ENCODE results near the gene USP32. TPM values are rescaled to one million over a fixed set of nuclear protein-coding genes. Genes with fewer than 3 reads are reported as not detected.

Gene USP32
- total RNA-seq, 2 donors from 2014 or later, result 27.5 to 34.2 TPM

DNA sequence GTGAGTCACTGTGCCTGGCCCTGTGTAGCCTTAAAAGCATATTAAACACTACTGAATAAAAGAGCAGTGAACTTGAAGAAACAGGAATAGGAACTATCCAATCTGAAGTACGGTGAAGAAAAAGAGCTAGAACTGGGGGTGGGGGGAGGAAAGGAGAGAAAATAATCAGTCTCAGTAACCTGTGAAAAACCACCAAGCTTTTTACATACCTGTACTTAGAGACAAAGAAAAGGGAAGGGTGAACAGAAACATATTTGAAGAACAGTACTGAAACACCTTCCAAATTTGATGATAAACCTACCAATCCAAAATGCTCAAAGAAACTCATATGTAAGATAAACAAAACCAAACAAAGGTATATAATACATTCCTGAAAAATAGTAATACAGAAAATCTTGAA lies 77.5 kb downstream of the USP32 start:
- Mint-ChIP-seq H3K27me3 (no peaks in the 10 kb centered on the region), H3K4me1 (peaks cover 20% of the 10 kb centered on the region), H3K4me3 (no peak overlapping the region), H3K36me3 (ENCODE audit: low read depth) (peaks cover 6% of the 10 kb centered on the region), H3K27ac (no peak overlapping the region)
- ATAC-seq (no peak), DNase-seq (no peak)
- H3K9me3 ChIP-seq (ENCODE audit: control insufficient read depth, low read length, poor library complexity, severe bottlenecking), result no peaks in the 10 kb centered on the region

GRCh38 chr17:60311936-60312335 lies 80.0 kb downstream of the USP32 start:
- no peaks in the 10 kb centered on the region for H3K9me3 ChIP-seq (ENCODE audit: control insufficient read depth, low read length, poor library complexity, severe bottlenecking)
- Mint-ChIP-seq H3K4me1 (peaks cover 29% of the 10 kb centered on the region), H3K27ac (no peak overlapping the region), H3K27me3 (no peaks in the 10 kb centered on the region), H3K4me3 (no peak overlapping the region), H3K36me3 (ENCODE audit: low read depth) (peaks cover 11% of the 10 kb centered on the region)
- no peak for DNase-seq
- ATAC-seq, result no peak

- H3K27me3 Mint-ChIP-seq, result no peaks in the 10 kb centered on the region
- no peaks in the 10 kb centered on the region for H3K9me3 ChIP-seq (ENCODE audit: control insufficient read depth, low read length, poor library complexity, severe bottlenecking)
- DNase-seq (no peak), ATAC-seq (no peak)
- no peak overlapping the region for H3K27ac Mint-ChIP-seq
- H3K4me3 Mint-ChIP-seq, result no peak overlapping the region
- H3K4me1 Mint-ChIP-seq, result peaks cover 33% of the 10 kb centered on the region
- peaks cover 7% of the 10 kb centered on the region for H3K36me3 Mint-ChIP-seq (ENCODE audit: low read depth)
Measured at GRCh38 chr17:60311186-60311585, 80.7 kb downstream of the USP32 start.

DNA sequence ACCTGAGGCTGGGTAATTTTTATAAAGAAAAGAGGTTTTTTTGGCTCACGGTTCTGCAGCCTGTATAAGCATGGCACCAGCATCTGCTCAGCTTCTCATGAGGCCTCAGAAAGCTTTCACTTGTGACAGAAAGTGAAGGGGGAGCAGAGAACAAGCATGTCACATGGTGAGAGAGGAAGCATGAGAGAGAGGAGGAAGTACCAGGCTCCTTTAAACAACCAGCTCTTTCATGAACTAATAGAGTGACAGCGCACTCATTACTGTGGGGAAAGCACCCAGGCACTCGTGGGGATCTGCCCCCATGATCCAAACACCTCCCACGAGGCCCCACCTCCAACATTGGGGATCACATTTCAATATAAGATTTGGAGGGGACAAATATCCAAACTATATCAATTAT lies 86.8 kb downstream of the USP32 start:
- H3K4me3 Mint-ChIP-seq, result peak overlapping the region; percentile 28
- peaks cover 35% of the 10 kb centered on the region for H3K4me1 Mint-ChIP-seq
- peak; percentile 90 for ATAC-seq
- H3K27ac Mint-ChIP-seq, result peak overlapping the region; percentile 24
- peaks cover 5% of the 10 kb centered on the region for H3K36me3 Mint-ChIP-seq (ENCODE audit: low read depth)
- H3K27me3 Mint-ChIP-seq, result no peaks in the 10 kb centered on the region
- no peaks in the 10 kb centered on the region for H3K9me3 ChIP-seq (ENCODE audit: control insufficient read depth, low read length, poor library complexity, severe bottlenecking)
- DNase-seq, result no peak

- peaks cover 5% of the 10 kb centered on the region for H3K36me3 Mint-ChIP-seq (ENCODE audit: low read depth)
- H3K27ac Mint-ChIP-seq, result peak overlapping the region; percentile 24
- no peaks in the 10 kb centered on the region for H3K9me3 ChIP-seq (ENCODE audit: control insufficient read depth, low read length, poor library complexity, severe bottlenecking)
- no peak overlapping the region for H3K4me3 Mint-ChIP-seq
- no peak for ATAC-seq
- no peak for DNase-seq
- peaks cover 31% of the 10 kb centered on the region for H3K4me1 Mint-ChIP-seq
- H3K27me3 Mint-ChIP-seq, result no peaks in the 10 kb centered on the region
Measured at GRCh38 chr17:60304502-60304901, 87.4 kb downstream of the USP32 start.

GRCh38 chr17:60303406-60304099 lies 88.4 kb downstream of the USP32 start:
- Mint-ChIP-seq H3K27ac (no peak overlapping the region), H3K27me3 (no peaks in the 10 kb centered on the region), H3K4me3 (no peak overlapping the region), H3K4me1 (peaks cover 27% of the 10 kb centered on the region), H3K36me3 (ENCODE audit: low read depth) (peaks cover 2% of the 10 kb centered on the region)
- DNase-seq (no peak), ATAC-seq (no peak)
- H3K9me3 ChIP-seq (ENCODE audit: control insufficient read depth, low read length, poor library complexity, severe bottlenecking), result no peaks in the 10 kb centered on the region

DNA sequence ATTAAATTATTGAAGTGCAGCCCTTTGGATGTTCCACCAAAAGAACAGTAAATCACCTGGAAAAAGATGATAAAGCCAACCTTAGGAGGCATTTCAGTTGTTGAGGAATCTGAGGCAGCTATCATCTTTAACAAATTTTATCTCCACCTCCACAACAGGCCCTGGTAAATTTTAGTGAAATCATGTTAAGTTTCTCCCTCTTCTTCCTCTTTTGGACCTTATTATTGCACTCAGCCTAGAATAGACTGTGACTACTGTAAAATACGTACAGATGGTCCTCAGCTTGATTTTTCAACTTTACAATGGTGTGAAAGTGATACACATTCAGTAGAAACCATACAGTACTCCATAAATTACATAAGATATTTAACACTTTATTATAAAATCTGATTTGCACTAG lies 90.3 kb downstream of the USP32 start:
- no peak overlapping the region for H3K27ac Mint-ChIP-seq
- H3K36me3 Mint-ChIP-seq (ENCODE audit: low read depth), result no peaks in the 10 kb centered on the region
- no peak overlapping the region for H3K4me3 Mint-ChIP-seq
- DNase-seq (no peak), ATAC-seq (no peak)
- H3K9me3 ChIP-seq (ENCODE audit: control insufficient read depth, low read length, poor library complexity, severe bottlenecking), result no peaks in the 10 kb centered on the region
- peaks cover 18% of the 10 kb centered on the region for H3K4me1 Mint-ChIP-seq
- H3K27me3 Mint-ChIP-seq, result no peaks in the 10 kb centered on the region

DNA sequence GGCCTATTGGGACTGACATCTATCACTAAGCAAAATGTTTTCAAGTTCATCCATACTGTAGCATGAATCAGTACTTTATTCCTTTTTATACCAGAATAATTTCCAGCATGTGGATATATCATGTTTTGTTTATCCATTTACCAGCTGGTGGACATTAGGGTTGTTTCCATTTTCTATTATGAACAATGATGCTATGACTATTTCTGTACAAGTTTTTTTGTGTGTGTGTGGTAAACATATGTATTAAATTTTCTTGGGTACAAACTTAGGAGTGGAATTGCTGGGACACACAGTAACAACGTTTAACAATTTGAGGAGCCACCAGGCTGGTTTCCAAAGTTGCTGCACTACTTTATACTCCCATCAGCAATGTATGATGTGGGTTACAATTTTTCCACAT lies 91.0 kb downstream of the USP32 start:
- H3K9me3 ChIP-seq (ENCODE audit: control insufficient read depth, low read length, poor library complexity, severe bottlenecking), result no peaks in the 10 kb centered on the region
- H3K4me1 Mint-ChIP-seq, result peaks cover 19% of the 10 kb centered on the region
- DNase-seq (no peak), ATAC-seq (no peak)
- no peaks in the 10 kb centered on the region for H3K27me3 Mint-ChIP-seq
- no peak overlapping the region for H3K4me3 Mint-ChIP-seq
- H3K36me3 Mint-ChIP-seq (ENCODE audit: low read depth), result no peaks in the 10 kb centered on the region
- H3K27ac Mint-ChIP-seq, result no peak overlapping the region

DNA sequence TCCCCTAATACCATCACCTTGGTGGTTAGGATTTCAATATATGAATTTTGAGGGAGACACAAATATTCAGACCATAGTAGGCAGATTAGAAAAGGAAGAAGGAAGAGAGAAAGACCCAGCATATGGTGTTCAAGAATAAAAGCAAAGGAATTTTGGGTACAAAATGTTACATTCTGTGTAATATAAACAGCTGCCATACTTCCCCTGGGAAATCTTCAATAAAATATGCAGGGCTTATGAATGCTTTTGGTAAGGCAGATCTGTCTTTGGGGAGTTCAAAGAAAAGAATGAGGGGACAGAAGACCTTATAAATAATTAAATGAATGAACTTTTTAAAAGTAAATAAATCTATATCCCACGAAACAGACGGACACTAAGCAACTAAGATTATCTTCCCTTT lies 91.9 kb downstream of the USP32 start:
- ATAC-seq, result no peak
- DNase-seq, result no peak
- H3K9me3 ChIP-seq (ENCODE audit: control insufficient read depth, low read length, poor library complexity, severe bottlenecking), result no peaks in the 10 kb centered on the region
- Mint-ChIP-seq H3K36me3 (ENCODE audit: low read depth) (no peaks in the 10 kb centered on the region), H3K4me1 (peaks cover 13% of the 10 kb centered on the region), H3K27ac (no peak overlapping the region), H3K27me3 (no peaks in the 10 kb centered on the region), H3K4me3 (no peak overlapping the region)

DNA sequence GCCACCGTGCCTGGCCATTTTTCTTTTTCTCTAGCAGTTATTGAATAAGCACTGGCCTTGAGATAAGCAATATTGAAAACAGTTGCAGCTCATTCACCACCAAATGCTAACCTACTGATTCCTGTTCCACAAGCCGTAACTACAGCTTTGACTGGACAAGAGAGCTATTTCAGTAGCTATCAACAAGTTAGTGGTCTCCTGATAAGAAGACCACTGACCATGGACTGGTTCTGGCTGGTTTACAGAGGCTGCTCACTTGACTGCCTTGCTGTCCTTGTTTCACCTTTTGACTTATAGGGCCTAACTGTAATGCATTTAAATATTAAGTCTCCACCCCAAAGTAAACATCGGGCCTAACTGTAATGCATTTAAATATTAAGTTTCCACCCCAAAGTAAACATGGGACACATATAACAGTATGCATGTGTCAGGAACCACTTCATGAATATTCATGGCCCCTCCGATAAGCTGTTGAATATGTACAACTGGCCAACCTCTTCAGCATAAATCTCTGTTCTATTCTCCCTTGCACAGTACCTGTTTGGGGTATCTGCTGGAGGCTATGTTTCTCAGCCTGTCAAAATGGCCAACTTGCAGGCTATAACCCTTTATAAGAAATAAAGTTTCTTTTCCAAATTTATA lies 94.1 kb downstream of the USP32 start:
- Mint-ChIP-seq H3K27ac (no peak overlapping the region), H3K4me1 (peaks cover 10% of the 10 kb centered on the region), H3K27me3 (no peaks in the 10 kb centered on the region), H3K4me3 (no peak overlapping the region), H3K36me3 (ENCODE audit: low read depth) (no peaks in the 10 kb centered on the region)
- no peaks in the 10 kb centered on the region for H3K9me3 ChIP-seq (ENCODE audit: control insufficient read depth, low read length, poor library complexity, severe bottlenecking)
- ATAC-seq (no peak), DNase-seq (no peak)

GRCh38 chr17:60296177-60296576 lies 95.8 kb downstream of the USP32 start:
- H3K27ac Mint-ChIP-seq, result no peak overlapping the region
- H3K27me3 Mint-ChIP-seq, result no peaks in the 10 kb centered on the region
- peaks cover 5% of the 10 kb centered on the region for H3K36me3 Mint-ChIP-seq (ENCODE audit: low read depth)
- no peak for DNase-seq
- H3K4me3 Mint-ChIP-seq, result no peak overlapping the region
- no peak for ATAC-seq
- peaks cover 14% of the 10 kb centered on the region for H3K4me1 Mint-ChIP-seq
- no peaks in the 10 kb centered on the region for H3K9me3 ChIP-seq (ENCODE audit: control insufficient read depth, low read length, poor library complexity, severe bottlenecking)

GRCh38 chr17:60293580-60294335 lies 98.2 kb downstream of the USP32 start:
- DNase-seq (no peak), ATAC-seq (no peak)
- Mint-ChIP-seq H3K4me1 (peaks cover 14% of the 10 kb centered on the region), H3K27me3 (no peaks in the 10 kb centered on the region), H3K27ac (peak overlapping the region; percentile 27), H3K36me3 (ENCODE audit: low read depth) (peaks cover 5% of the 10 kb centered on the region), H3K4me3 (no peak overlapping the region)
- H3K9me3 ChIP-seq (ENCODE audit: control insufficient read depth, low read length, poor library complexity, severe bottlenecking), result no peaks in the 10 kb centered on the region

- no peak for DNase-seq
- H3K36me3 Mint-ChIP-seq (ENCODE audit: low read depth), result peaks cover 5% of the 10 kb centered on the region
- H3K9me3 ChIP-seq (ENCODE audit: control insufficient read depth, low read length, poor library complexity, severe bottlenecking), result no peaks in the 10 kb centered on the region
- ATAC-seq, result no peak
- H3K4me1 Mint-ChIP-seq, result peaks cover 14% of the 10 kb centered on the region
- peak overlapping the region; percentile 27 for H3K27ac Mint-ChIP-seq
- no peaks in the 10 kb centered on the region for H3K27me3 Mint-ChIP-seq
- H3K4me3 Mint-ChIP-seq, result no peak overlapping the region
Measured at GRCh38 chr17:60292697-60293096, 99.2 kb downstream of the USP32 start.

Measured in T-helper 17 cell (primary cell).